ENCODE results near the gene TLDC2.
"Not testable (repeated sequence)": the region's sequence is repeated elsewhere in the genome, so short reads cannot be mapped to it uniquely, and the experiment has no call there.

The TLDC2 gene

DNA sequence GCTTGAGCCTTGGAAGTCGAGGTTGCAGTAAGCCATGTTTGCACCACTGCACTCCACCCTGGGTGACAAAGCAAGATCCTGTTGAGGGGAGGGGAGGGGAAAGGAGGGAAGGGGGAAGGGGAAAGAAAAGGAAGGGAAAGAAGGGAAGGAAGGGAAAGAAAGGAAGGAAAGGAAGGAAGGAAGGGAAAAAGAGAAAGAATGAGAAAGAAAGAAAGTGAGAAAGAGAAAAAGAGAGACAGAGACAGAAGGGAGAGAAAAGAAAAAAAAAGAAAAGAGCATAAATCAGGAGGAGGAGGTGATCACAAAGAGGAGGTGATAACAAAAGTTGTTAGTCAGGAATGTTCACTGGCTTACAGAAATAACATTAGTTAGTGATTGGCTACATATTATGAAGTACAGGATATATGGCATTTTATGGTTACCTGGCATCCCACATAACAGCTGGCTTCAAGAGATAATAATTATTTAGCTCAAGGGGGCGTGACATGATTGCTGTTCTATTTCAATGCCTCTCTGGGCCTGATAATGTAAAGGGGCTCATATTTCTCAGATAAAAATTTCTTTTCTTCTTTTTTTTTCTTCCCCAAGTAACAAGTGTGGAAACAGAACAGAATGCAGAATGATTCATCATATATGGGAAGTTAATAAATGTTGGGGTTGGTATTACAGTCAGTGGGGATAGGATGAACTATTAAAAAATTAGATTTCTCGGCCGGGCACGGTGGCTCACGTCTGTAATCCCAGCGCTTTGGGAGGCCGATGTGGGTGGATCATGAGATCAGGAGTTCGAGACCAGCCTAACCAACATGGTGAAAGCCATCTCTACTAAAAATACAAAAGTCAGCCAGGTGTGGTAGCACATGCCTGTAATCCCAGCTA lies 48.5 kb downstream of the TLDC2 start:
- DNase-seq, result peak; percentile 61 to 63
- TF ChIP-seq GATA1 (IDR thresholded peaks at IDR 0.05; ENCODE audit: low read depth, low read length) (no peak), POLR2A (IDR thresholded peaks at IDR 0.05; ENCODE audit: low read length) (no peak)

DNA sequence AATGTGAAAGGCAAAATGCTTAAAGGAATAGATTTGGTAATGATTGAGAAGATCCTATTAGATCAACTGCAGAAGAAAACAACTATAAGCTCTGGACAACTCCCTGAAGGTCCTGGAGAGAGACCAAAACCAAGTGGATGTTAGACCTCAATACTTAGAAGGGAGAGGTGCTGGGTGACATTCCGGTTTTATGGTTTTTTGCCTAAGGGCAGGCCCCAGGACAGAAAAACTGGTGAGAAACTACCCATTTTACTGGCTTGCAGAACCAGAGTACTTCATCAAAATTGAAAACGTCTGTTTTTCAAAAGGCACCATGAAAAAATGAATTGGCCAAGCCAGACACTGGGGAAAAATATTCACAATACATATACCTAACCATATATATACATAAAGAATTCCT lies 49.3 kb downstream of the TLDC2 start:
- no peak for DNase-seq
- TF ChIP-seq GATA1 (IDR thresholded peaks at IDR 0.05; ENCODE audit: low read depth, low read length) (no peak), POLR2A (IDR thresholded peaks at IDR 0.05; ENCODE audit: low read length) (no peak)

DNA sequence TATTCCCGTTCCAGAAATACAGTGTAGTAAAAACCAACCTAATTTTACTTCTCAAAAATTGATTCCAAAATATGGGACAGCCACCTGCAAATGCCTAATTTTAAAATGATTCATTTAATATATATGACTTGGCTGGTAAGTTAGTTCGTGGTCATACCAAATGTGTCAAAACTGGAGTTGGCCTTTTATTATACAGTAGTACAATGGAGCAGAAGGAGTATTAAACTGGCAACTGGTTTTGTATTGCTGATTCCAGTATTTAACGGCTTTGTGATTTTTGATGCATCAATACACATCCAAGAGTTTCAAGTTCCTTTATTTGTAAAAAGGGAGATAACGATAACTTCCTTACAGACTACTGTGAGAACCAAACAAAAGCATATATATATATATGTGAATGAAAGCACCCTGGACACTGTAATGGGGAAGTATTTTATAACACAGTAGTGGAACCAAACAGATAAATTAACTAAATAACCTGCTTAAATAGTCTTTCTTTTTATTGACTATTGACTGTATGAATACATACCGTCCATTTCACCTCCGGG lies 50.8 kb downstream of the TLDC2 start:
- no peak for TF ChIP-seq GATA1 (IDR thresholded peaks at IDR 0.05; ENCODE audit: low read depth, low read length)
- no peak for TF ChIP-seq POLR2A (IDR thresholded peaks at IDR 0.05; ENCODE audit: low read length)
- no peak for DNase-seq

DNA sequence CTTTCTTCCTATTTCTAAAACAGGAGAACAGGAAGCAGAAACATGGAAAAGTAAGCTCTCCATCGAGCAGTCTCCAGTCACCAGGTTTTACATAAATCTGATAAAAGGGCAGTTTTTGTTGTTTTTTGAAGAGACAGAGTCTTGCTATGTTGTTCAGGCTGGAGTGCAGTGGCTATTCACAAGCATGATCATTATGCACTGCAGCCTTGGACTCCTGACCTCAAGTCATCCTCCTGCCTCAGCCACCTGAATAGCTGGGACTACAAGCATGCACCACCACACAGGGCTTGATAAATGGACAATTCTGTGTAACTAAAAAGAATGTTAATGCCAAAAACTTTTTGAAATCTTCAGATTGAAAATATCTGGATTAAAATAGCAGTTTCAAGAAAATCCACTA lies 51.8 kb downstream of the TLDC2 start:
- no peak for DNase-seq
- TF ChIP-seq POLR2A (IDR thresholded peaks at IDR 0.05; ENCODE audit: low read length) (no peak), GATA1 (IDR thresholded peaks at IDR 0.05; ENCODE audit: low read depth, low read length) (no peak)

DNA sequence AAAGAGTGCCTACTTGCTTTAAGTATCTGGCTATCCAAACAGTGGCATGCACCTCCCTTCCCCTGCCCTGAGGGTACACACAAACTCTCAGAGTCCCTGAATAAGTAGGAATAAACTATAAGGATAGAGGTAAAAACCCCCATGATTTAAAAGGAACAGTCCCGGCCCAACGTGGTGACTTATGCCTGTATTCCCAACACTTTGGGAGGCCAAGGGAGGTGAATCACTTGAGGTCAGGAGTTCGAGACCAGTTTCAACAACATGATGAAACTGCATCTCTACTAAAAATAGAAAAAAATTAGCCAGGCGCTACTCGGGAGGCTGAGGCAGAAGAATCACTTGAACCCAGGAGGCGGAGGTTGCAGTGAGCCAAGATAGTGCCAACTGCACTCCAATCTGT lies 53.4 kb downstream of the TLDC2 start:
- no peak for DNase-seq
- TF ChIP-seq GATA1 (IDR thresholded peaks at IDR 0.05; ENCODE audit: low read depth, low read length) (no peak), POLR2A (IDR thresholded peaks at IDR 0.05; ENCODE audit: low read length) (no peak)

DNA sequence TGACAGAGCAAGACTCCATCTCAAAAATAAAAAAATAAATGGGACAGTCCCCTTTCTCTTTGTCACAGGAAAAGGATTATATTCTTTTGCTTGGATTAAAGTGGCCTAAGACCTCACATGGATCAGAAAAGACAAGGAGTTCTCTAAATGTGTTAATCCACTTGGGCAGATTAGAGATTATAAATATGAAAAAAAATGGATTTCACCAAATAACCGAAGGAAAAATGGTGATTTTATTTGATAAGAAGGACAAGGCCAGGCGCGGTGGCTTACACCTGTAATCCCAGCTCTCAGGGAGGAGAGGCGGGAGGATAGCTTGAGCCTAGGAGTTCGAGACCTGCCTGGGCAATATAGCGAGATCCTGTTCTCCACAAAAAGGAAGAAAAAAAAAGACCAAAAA lies 53.8 kb downstream of the TLDC2 start:
- TF ChIP-seq GATA1 (IDR thresholded peaks at IDR 0.05; ENCODE audit: low read depth, low read length) (no peak), POLR2A (IDR thresholded peaks at IDR 0.05; ENCODE audit: low read length) (no peak)
- DNase-seq, result no peak

DNA sequence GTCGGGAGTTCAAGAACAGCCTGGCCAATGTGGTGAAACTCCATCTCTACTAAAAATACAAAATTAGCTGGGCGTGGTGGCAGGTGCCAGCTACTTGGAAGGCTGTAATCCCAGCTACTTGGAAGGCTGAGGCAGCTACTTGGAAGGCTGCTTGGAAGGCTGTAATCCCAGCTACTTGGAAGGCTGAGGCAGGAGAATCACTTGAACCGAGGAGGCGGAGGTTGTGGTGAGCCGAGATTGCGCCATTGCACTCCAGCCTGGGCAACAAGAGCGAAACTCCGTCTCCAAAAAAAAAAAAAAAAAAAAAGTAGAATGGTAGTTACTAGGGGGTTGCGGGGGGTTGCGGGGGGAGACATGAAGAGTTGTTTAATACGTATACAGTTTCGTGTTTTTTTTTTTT lies 56.1 kb downstream of the TLDC2 start:
- DNase-seq, result not testable (repeated sequence)

DNA sequence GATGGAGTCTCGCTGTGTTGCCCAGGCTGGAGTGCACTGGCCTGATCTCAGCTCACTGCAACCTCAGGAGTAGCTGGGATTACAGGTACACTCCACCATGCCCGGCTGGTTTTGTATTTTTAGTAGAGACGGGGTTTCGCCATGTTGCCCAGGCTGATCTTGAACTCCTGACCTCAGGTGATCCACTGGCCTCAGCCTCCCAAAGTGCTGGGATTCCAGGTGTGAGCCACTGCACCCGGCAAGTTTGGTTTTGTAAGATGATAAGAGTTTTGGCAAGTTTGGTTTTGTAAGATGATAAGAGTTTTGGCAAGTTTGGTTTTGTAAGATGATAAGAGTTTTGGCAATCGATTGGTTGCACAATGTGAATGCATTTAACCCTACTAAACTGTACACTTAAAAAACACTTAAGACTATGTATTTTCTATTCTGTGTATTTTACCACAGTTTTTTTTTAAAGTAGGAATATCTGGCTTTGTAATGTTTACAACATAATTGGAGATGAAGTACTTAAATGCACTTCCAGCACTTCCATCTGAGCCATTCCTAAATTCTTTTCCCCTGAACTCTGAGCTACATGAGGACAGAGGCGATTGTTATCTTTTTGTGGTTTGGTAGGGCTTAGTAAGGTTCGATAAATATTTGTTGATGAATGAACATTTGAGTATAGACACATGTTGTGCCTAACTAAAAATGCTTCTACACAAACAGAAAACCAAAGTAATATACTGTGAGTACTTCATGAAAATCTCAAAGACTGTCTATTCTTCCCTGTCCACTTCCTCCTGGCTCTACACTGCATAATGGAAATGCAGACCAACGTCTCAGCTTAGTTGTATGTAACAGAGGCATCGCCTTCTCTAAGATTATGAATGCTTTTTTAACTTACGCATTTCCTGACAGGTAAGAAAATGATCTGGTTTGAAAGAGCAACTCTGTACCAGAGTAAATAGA lies 56.8 kb downstream of the TLDC2 start:
- no peak for DNase-seq
- TF ChIP-seq POLR2A (IDR thresholded peaks at IDR 0.05; ENCODE audit: low read length) (no peak), GATA1 (IDR thresholded peaks at IDR 0.05; ENCODE audit: low read depth, low read length) (no peak)

DNA sequence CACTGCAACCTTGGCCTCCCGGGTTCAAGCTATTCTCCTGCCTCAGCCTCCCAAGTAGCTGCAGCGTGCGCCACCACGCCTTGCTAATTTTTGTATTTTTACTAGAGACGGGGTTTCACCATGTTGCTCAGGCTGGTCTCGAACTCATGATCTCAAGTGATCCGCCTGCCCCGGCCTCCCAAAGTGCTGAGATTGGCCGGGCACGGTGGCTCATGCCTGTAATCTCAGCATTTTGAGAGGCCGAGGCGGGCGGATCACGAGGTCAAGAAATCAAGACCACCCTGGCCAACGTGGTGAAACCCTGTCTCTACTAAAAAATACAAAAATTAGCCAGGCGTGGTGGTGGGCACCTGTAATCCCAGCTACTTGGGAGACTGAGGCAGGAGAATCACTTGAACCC lies 57.6 kb downstream of the TLDC2 start:
- DNase-seq, result not testable (repeated sequence)

DNA sequence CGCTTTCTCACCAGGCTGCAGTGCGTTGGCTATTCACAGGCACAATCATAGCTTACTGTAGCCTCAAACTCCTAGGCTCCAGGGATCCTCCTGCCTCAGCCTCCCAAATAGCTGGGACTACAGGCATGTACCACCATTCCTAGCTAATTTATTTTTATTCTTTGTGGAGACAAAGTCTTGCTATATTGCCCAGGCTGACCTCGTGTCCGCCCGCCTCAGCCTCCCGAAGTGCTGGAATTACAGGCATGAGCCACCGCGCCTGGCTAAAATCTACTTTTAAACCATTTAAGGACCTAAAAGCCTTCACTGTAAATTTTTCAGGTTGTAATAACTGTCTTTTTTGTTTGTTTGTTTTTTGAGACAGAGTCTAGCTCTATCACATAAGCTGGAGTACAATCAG lies 60.4 kb downstream of the TLDC2 start:
- DNase-seq, result no peak
- TF ChIP-seq GATA1 (IDR thresholded peaks at IDR 0.05; ENCODE audit: low read depth, low read length), result no peak
- no peak for TF ChIP-seq POLR2A (IDR thresholded peaks at IDR 0.05; ENCODE audit: low read length)

DNA sequence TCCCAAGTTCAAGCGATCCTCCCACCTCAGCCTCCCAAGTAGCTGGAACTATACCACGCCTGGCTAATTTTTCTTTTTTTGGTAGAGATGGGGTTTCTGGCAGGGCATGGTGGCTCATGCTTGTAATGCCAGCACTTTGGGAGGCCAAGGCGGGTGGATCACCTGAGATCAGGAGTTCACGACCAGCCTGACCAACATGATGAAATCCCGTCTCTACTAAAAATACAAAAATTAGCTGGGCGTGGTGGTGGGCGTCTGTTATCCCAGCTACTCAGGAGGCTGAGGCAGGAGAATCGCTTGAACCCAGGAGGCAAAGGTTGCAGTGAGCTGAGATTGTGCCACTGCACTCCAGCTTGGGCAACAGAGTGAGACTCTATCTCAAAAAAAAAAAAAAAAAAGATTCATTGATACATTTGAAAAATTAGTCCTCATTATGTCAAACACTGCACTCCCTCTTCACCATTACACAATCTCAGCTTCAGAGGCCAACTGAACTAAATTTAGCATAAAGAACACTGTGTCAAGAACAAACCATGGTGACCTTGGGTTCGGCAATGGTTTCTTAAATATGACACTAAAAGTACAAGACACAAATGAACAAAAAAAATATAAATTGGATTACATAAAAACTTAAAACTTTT lies 60.9 kb downstream of the TLDC2 start:
- not testable (repeated sequence) for DNase-seq

DNA sequence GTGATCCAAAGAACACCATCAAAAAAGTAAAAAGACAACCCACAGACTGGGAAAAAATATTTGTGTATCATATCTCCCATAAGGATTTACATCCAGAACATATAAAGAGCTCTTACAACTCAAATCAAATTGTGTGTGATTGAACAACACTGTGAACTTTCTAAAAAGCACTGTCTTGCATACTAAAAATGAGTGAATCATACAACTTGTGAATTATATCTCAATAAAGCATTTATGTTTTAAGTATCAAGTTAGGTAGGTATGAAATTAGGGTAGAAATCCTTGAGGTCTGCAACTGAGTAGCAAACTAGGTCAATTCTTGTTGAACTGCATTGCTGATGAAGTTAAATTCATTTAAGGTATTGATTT lies 61.4 kb downstream of the TLDC2 start:
- DNase-seq, result no peak
- TF ChIP-seq GATA1 (IDR thresholded peaks at IDR 0.05; ENCODE audit: low read depth, low read length) (no peak), POLR2A (IDR thresholded peaks at IDR 0.05; ENCODE audit: low read length) (no peak)

DNA sequence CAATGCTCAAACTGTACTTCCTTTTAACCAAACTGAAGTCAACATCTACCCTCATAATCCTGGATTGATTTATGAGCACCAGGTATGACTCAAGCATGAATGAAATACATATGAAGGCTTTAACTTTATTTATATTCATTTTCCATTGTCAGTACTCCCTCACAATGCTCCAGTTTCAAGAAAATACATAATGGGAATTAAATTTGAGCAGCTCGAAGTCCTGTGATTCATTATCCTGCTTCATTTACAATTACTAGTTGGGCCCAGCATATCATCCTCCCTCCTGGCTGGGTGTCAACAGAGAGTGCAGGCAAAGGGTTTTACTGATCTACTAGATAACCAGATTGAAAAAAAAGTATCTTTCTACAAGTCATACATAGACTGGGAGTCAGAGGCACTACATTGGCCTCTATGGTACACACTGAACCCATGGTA lies 65.5 kb downstream of the TLDC2 start:
- DNase-seq, result no peak

More for the DNA sequence above, 65.5 kb downstream of the TLDC2 start:
- TF ChIP-seq POLR2A (IDR thresholded peaks at IDR 0.05; ENCODE audit: low read length) (no peak), GATA1 (IDR thresholded peaks at IDR 0.05; ENCODE audit: low read depth, low read length) (no peak)

All from erythroblast (primary cell).